HEK293 (cell line): ENCODE data around the gene KYAT1.
A peak's percentile ranks its signal among the peaks of the same experiment; 100 is the strongest.

ENCODE experiments used
- CTCF ChIA-PET: fragments of 350-600 bp; formaldehyde crosslinking; extraction: SDS; loops from one replicate; lab custom pipeline; 2021; ENCODE audit warnings: antibody characterized with exemption; lab: Yijun Ruan, JAX
- POLR2A ChIA-PET: fragments of 300-600 bp; formaldehyde crosslinking; extraction: SDS; loops from one replicate; lab custom pipeline; 2020; ENCODE audit warnings: antibody characterized with exemption, inconsistent platforms; lab: Yijun Ruan, JAX
- H3K27ac ChIP-seq: fragments of 200-500 bp; sonication (Bioruptor generic); 2 replicates; pipeline ENCODE4 v1.5.1; 2014; ENCODE audit warnings: low read depth, low read length, control low read depth, inconsistent platforms; ENCODE audit errors: extremely low read depth
- H3K36me3 ChIP-seq, 2 experiments: fragments of 200-500 bp in 1 of 2; sonication (Bioruptor generic) in 1 of 2; 1 replicate in 1 of 2; 2 replicates in 1 of 2; pipeline ENCODE4 v1.5.1; 2014 to 2017; ENCODE audit warnings: inconsistent platforms in 2 of 2, low read length in 2 of 2; ENCODE audit not compliant: control insufficient read depth in 2 of 2, insufficient read depth in 1 of 2
- H3K4me1 ChIP-seq: fragments of 200-500 bp; sonication (Bioruptor generic); 2 replicates; pipeline ENCODE4 v1.5.1; 2014; ENCODE audit warnings: mild to moderate bottlenecking, low read length, inconsistent platforms; ENCODE audit not compliant: control insufficient read depth, insufficient read depth
- H3K4me3 ChIP-seq: 2 replicates; pipeline ENCODE4 v1.5.1; 2011; ENCODE audit warnings: low read depth, mild to moderate bottlenecking, control low read depth, low read length, moderate library complexity
- H3K9me3 ChIP-seq: fragments of 200-500 bp; sonication (Bioruptor generic); 2 replicates; pipeline ENCODE4 v1.5.1; 2014; ENCODE audit warnings: low read depth, low read length, inconsistent platforms; ENCODE audit not compliant: control insufficient read depth, insufficient read depth
- EGR2 ChIP-seq: fragments of 450-650 bp; formaldehyde crosslinking; IDR thresholded peaks from 2 replicates; pipeline ENCODE4 v1.5.1; 2016; ENCODE audit warnings: low read depth, missing biosample characterization, missing genetic modification characterization
- GLIS1 ChIP-seq: fragments of 450-650 bp; formaldehyde crosslinking; IDR thresholded peaks from 2 replicates; pipeline ENCODE4 v1.5.1; 2016; ENCODE audit warnings: missing biosample characterization, missing genetic modification characterization
- GLIS2 ChIP-seq: fragments of 450-650 bp; formaldehyde crosslinking; IDR thresholded peaks from 2 replicates; pipeline ENCODE4 v1.5.1; 2016; ENCODE audit warnings: missing biosample characterization, missing genetic modification characterization
- KLF1 ChIP-seq: fragments of 450-650 bp; formaldehyde crosslinking; IDR thresholded peaks from 2 replicates; pipeline ENCODE4 v1.5.1; 2016; ENCODE audit warnings: missing biosample characterization, missing genetic modification characterization
- KLF17 ChIP-seq: fragments of 450-650 bp; formaldehyde crosslinking; IDR thresholded peaks from 2 replicates; pipeline ENCODE4 v1.5.1; 2016; ENCODE audit warnings: missing biosample characterization, missing genetic modification characterization
- OSR2 ChIP-seq: fragments of 450-650 bp; formaldehyde crosslinking; IDR thresholded peaks from 2 replicates; pipeline ENCODE4 v1.5.1; 2016; ENCODE audit warnings: missing biosample characterization, missing genetic modification characterization
- PRDM10 ChIP-seq: fragments of 450-650 bp; formaldehyde crosslinking; IDR thresholded peaks from 2 replicates; pipeline ENCODE4 v1.5.1; 2016; ENCODE audit warnings: missing biosample characterization, missing genetic modification characterization
- SCRT1 ChIP-seq: fragments of 450-650 bp; formaldehyde crosslinking; IDR thresholded peaks from 2 replicates; pipeline ENCODE4 v1.5.1; 2016; ENCODE audit warnings: missing biosample characterization, missing genetic modification characterization, borderline replicate concordance
- SCRT2 ChIP-seq: fragments of 450-650 bp; formaldehyde crosslinking; IDR thresholded peaks from 2 replicates; pipeline ENCODE4 v1.5.1; 2016; ENCODE audit warnings: missing biosample characterization, missing genetic modification characterization
- SP2 ChIP-seq: fragments of 450-650 bp; formaldehyde crosslinking; IDR thresholded peaks from 2 replicates; pipeline ENCODE4 v1.5.1; 2016; ENCODE audit warnings: missing biosample characterization, missing genetic modification characterization
- SP7 ChIP-seq: fragments of 450-650 bp; formaldehyde crosslinking; IDR thresholded peaks from 2 replicates; pipeline ENCODE4 v1.5.1; 2016; ENCODE audit warnings: missing biosample characterization, missing genetic modification characterization
- WT1 ChIP-seq: fragments of 450-650 bp; formaldehyde crosslinking; IDR thresholded peaks from 2 replicates; pipeline ENCODE4 v1.5.1; 2016; ENCODE audit warnings: missing biosample characterization, missing genetic modification characterization
- ZBTB48 ChIP-seq: fragments of 450-650 bp; formaldehyde crosslinking; IDR thresholded peaks from 2 replicates; pipeline ENCODE4 v1.5.1; 2016; ENCODE audit warnings: missing biosample characterization, missing genetic modification characterization
- ZFHX2 ChIP-seq: fragments of 450-650 bp; formaldehyde crosslinking; conservative IDR thresholded peaks from 2 replicates; pipeline ENCODE4 v1.5.1; 2016; ENCODE audit warnings: missing biosample characterization, missing genetic modification characterization
- ZIC2 ChIP-seq: fragments of 450-650 bp; formaldehyde crosslinking; IDR thresholded peaks from 2 replicates; pipeline ENCODE4 v1.5.1; 2016; ENCODE audit warnings: missing biosample characterization, missing genetic modification characterization
- ZNF155 ChIP-seq: fragments of 450-650 bp; formaldehyde crosslinking; IDR thresholded peaks from 2 replicates; pipeline ENCODE4 v1.5.1; 2016; ENCODE audit warnings: missing biosample characterization, missing genetic modification characterization
- ZNF24 ChIP-seq: fragments of 450-650 bp; formaldehyde crosslinking; IDR thresholded peaks from 2 replicates; pipeline ENCODE4 v1.5.1; 2016; ENCODE audit warnings: missing biosample characterization, missing genetic modification characterization
- ZNF280C ChIP-seq: fragments of 450-650 bp; formaldehyde crosslinking; IDR thresholded peaks from 2 replicates; pipeline ENCODE4 v1.5.1; 2016; ENCODE audit warnings: missing biosample characterization, missing genetic modification characterization
- ZNF350 ChIP-seq: fragments of 450-650 bp; formaldehyde crosslinking; IDR thresholded peaks from 2 replicates; pipeline ENCODE4 v1.5.0; 2017; ENCODE audit warnings: missing biosample characterization, mild to moderate bottlenecking, missing genetic modification characterization
- ZNF398 ChIP-seq: fragments of 450-650 bp; formaldehyde crosslinking; IDR thresholded peaks from 2 replicates; pipeline ENCODE4 v1.5.1; 2017; ENCODE audit warnings: missing biosample characterization, missing genetic modification characterization
- ZNF530 ChIP-seq: fragments of 450-650 bp; formaldehyde crosslinking; IDR thresholded peaks from 2 replicates; pipeline ENCODE4 v1.5.1; 2016; ENCODE audit warnings: low read depth, missing biosample characterization, missing genetic modification characterization
- ZNF707 ChIP-seq: fragments of 450-650 bp; formaldehyde crosslinking; IDR thresholded peaks from 2 replicates; pipeline ENCODE4 v1.5.1; 2016; ENCODE audit warnings: missing biosample characterization, missing genetic modification characterization
- ZNF830 ChIP-seq: fragments of 450-650 bp; IDR thresholded peaks from 2 replicates; pipeline ENCODE4 v1.5.0; 2018; ENCODE audit warnings: missing biosample characterization, missing genetic modification characterization, low read depth, mild to moderate bottlenecking, moderate library complexity
- ZSCAN5A ChIP-seq: fragments of 450-650 bp; formaldehyde crosslinking; IDR thresholded peaks from 2 replicates; pipeline ENCODE4 v1.5.1; 2016; ENCODE audit warnings: missing biosample characterization, missing genetic modification characterization

Gene KYAT1

GRCh38 chr9:128893354-128893753, 11.6 kb upstream of the KYAT1 start:
- POLR2A ChIA-PET, result no interaction called here
- no peaks in the 10 kb centered on the region for H3K9me3 ChIP-seq
- TF ChIP-seq ZNF707 (tag by site-specific recombination), result no peak
- no peak for TF ChIP-seq ZNF830 (tag by site-specific recombination)
- TF ChIP-seq ZNF155 (tag by site-specific recombination), result no peak
- TF ChIP-seq, all 188 proteins: peak for 0
- CTCF ChIA-PET, result interaction anchor here (1.9 kb wide), 1 partner anchor 35 kb away, joined by 9 read pairs; no protein-coding TSS in a partner anchor
- Histone ChIP-seq H3K4me1 (no peaks in the 10 kb centered on the region), H3K4me3 (no peak overlapping the region), H3K27ac (no peak overlapping the region), H3K36me3 (peaks cover 0 to 57% of the 10 kb centered on the region in 2 experiments; a peak in 2 of 3 replicates)

GRCh38 chr9:128892221-128892921, 10.6 kb upstream of the KYAT1 start:
- peaks cover 0 to 61% of the 10 kb centered on the region in 2 experiments; a peak in 2 of 3 replicates for H3K36me3 ChIP-seq
- POLR2A ChIA-PET, result no interaction called here
- no peaks in the 10 kb centered on the region for H3K9me3 ChIP-seq
- no peak overlapping the region for H3K4me3 ChIP-seq
- H3K4me1 ChIP-seq, result no peaks in the 10 kb centered on the region
- no peak overlapping the region for H3K27ac ChIP-seq
- CTCF ChIA-PET, result no interaction called here
- peak; percentile 96 for TF ChIP-seq ZIC2 (tag by site-specific recombination)
- peak; percentile 43; the same call in 1 of the 2 replicates for TF ChIP-seq SCRT1 (tag by site-specific recombination)
- no peak for TF ChIP-seq ZSCAN5A (tag by site-specific recombination)
- TF ChIP-seq KLF1 (tag by site-specific recombination), result peak; percentile 99
- TF ChIP-seq OSR2 (tag by site-specific recombination), result no peak
- TF ChIP-seq EGR2 (tag by site-specific recombination), result peak; percentile 68
- TF ChIP-seq KLF17 (tag by site-specific recombination), result peak; percentile 97
- TF ChIP-seq ZNF280C (tag by site-specific recombination), result no peak
- TF ChIP-seq WT1, result peak; percentile 71
- TF ChIP-seq SCRT2 (tag by site-specific recombination), result peak; percentile 93
- no peak for TF ChIP-seq ZBTB48 (tag by site-specific recombination)
- no peak for TF ChIP-seq ZNF530 (tag by site-specific recombination)
- TF ChIP-seq ZNF350 (tag by site-specific recombination), result no peak
- TF ChIP-seq ZNF24 (tag by site-specific recombination), result no peak
- TF ChIP-seq ZFHX2 (tag by site-specific recombination), result peak; percentile 77
- peak; percentile 81 for TF ChIP-seq GLIS2 (tag by site-specific recombination)
- peak; percentile 75 for TF ChIP-seq ZNF398 (tag by site-specific recombination)
- TF ChIP-seq SP2 (tag by site-specific recombination), result peak; percentile 50; the same call in 1 of the 2 replicates
- TF ChIP-seq SP7 (tag by site-specific recombination), result peak; percentile 86
- TF ChIP-seq PRDM10 (tag by site-specific recombination), result peak; percentile 56
- TF ChIP-seq GLIS1 (tag by site-specific recombination), result peak; percentile 99
